Endothelial cell (in vitro differentiated cells): ENCODE data around the gene PPP1R3G. TPM values are rescaled to one million over a fixed set of nuclear protein-coding genes. Genes with fewer than 3 reads are reported as not detected.

Source experiments
- DNase-seq: peaks from one replicate; pipeline ENCODE4 v3.0.0; 2021; ENCODE audit warnings: low spot score
- H3K27ac Mint-ChIP-seq: one replicate; pipeline ENCODE4 v1.8.0; 2021; ENCODE audit warnings: mixed read lengths, inconsistent platforms; ENCODE audit not compliant: unreplicated experiment
- H3K27me3 Mint-ChIP-seq: one replicate; pipeline ENCODE4 v1.8.0; 2021; ENCODE audit warnings: mild to moderate bottlenecking, moderate library complexity, mixed read lengths, inconsistent platforms; ENCODE audit not compliant: unreplicated experiment
- H3K36me3 Mint-ChIP-seq: one replicate; pipeline ENCODE4 v1.8.0; 2021; ENCODE audit warnings: mild to moderate bottlenecking, low read depth, mixed read lengths, inconsistent platforms; ENCODE audit not compliant: unreplicated experiment
- H3K4me1 Mint-ChIP-seq: one replicate; pipeline ENCODE4 v1.8.0; 2021; ENCODE audit warnings: mild to moderate bottlenecking, mixed read lengths, inconsistent platforms; ENCODE audit not compliant: unreplicated experiment
- H3K4me3 Mint-ChIP-seq: one replicate; pipeline ENCODE4 v1.8.0; 2021; ENCODE audit warnings: mild to moderate bottlenecking, mixed read lengths, inconsistent platforms; ENCODE audit not compliant: unreplicated experiment
- H3K9me3 Mint-ChIP-seq: one replicate; pipeline ENCODE4 v1.8.0; 2021; ENCODE audit warnings: mixed read lengths, inconsistent platforms; ENCODE audit not compliant: unreplicated experiment
- CTCF ChIP-seq: fragments of 200-600 bp; sonication (generic); IDR thresholded peaks from one replicate; pipeline ENCODE4 v1.5.0; 2021; ENCODE audit warnings: antibody characterized with exemption; ENCODE audit not compliant: unreplicated experiment
- total RNA-seq: library from RNA; stranded (reverse); fragmentation: NEBNext Ultra II Directional; extraction: Animal tissue kit (Norgen Biotek cat#: 25700); gene quantifications from one replicate; pipeline ENCODE4 v1.2.1, GENCODE V29; 2021; ENCODE audit not compliant: unreplicated experiment

Gene PPP1R3G
- total RNA-seq, 1 donor from 2014 or later = 0.05 TPM

GRCh38 chr6:5124526-5124925, 39.4 kb downstream of the PPP1R3G start:
- Mint-ChIP-seq H3K27ac (no peak overlapping the region), H3K36me3 (peaks cover 3% of the 10 kb centered on the region), H3K4me1 (peaks cover 20% of the 10 kb centered on the region), H3K4me3 (no peak overlapping the region), H3K9me3 (no peaks in the 10 kb centered on the region), H3K27me3 (peaks cover 5% of the 10 kb centered on the region)
- no peak for TF ChIP-seq CTCF
- no peak for DNase-seq

- no peaks in the 10 kb centered on the region for H3K9me3 Mint-ChIP-seq
- no peak for DNase-seq
- no peak for TF ChIP-seq CTCF
- no peak overlapping the region for H3K27ac Mint-ChIP-seq
- peaks cover 5% of the 10 kb centered on the region for H3K36me3 Mint-ChIP-seq
- peaks cover 29% of the 10 kb centered on the region for H3K4me1 Mint-ChIP-seq
- no peak overlapping the region for H3K4me3 Mint-ChIP-seq
- peaks cover 5% of the 10 kb centered on the region for H3K27me3 Mint-ChIP-seq
These were observed 40.2 kb downstream of the PPP1R3G start for GRCh38 chr6:5125152-5126006.

GRCh38 chr6:5126214-5126613, 41.1 kb downstream of the PPP1R3G start:
- no peak for TF ChIP-seq CTCF
- Mint-ChIP-seq H3K27me3 (peaks cover 5% of the 10 kb centered on the region), H3K4me1 (peaks cover 32% of the 10 kb centered on the region), H3K9me3 (no peaks in the 10 kb centered on the region), H3K4me3 (no peak overlapping the region), H3K36me3 (peaks cover 5% of the 10 kb centered on the region), H3K27ac (no peak overlapping the region)
- DNase-seq = no peak

GRCh38 chr6:5127106-5127687, 42.1 kb downstream of the PPP1R3G start:
- Mint-ChIP-seq H3K36me3 (peaks cover 5% of the 10 kb centered on the region), H3K9me3 (no peaks in the 10 kb centered on the region), H3K27me3 (peaks cover 5% of the 10 kb centered on the region), H3K27ac (no peak overlapping the region), H3K4me3 (no peak overlapping the region), H3K4me1 (peaks cover 40% of the 10 kb centered on the region)
- DNase-seq = no peak
- TF ChIP-seq CTCF = no peak

- no peak for DNase-seq
- no peak overlapping the region for H3K27ac Mint-ChIP-seq
- peaks cover 49% of the 10 kb centered on the region for H3K4me1 Mint-ChIP-seq
- no peak for TF ChIP-seq CTCF
- peaks cover 2% of the 10 kb centered on the region for H3K27me3 Mint-ChIP-seq
- H3K9me3 Mint-ChIP-seq = no peaks in the 10 kb centered on the region
- H3K36me3 Mint-ChIP-seq = peaks cover 5% of the 10 kb centered on the region
- no peak overlapping the region for H3K4me3 Mint-ChIP-seq
These were observed 43.2 kb downstream of the PPP1R3G start for GRCh38 chr6:5128351-5128750.
